Endodermal cell (in vitro differentiated cells): ENCODE results near the gene ZNG1A. TPM values are rescaled to one million over a fixed set of nuclear protein-coding genes. Genes with fewer than 3 reads are reported as not detected.
"Not testable (repeated sequence)": the region's sequence is repeated elsewhere in the genome, so short reads cannot be mapped to it uniquely, and the experiment has no call there.

Source experiments
- DNase-seq: peaks from one replicate; pipeline ENCODE4 v3.0.0-alpha.2; 2017
- H3K27ac ChIP-seq: 2 replicates; pipeline ENCODE4 v1.5.1; 2013; ENCODE audit warnings: mild to moderate bottlenecking, low read depth, low read length, moderate library complexity
- H3K27me3 ChIP-seq: 2 replicates; pipeline ENCODE4 v1.6.1; 2013; ENCODE audit warnings: mild to moderate bottlenecking, low read length, moderate library complexity; ENCODE audit not compliant: insufficient read depth, control insufficient read depth, poor library complexity, severe bottlenecking
- H3K36me3 ChIP-seq: 2 replicates; pipeline ENCODE4 v1.7.0; 2013; ENCODE audit warnings: mild to moderate bottlenecking, low read length, moderate library complexity; ENCODE audit not compliant: control insufficient read depth, insufficient read depth
- H3K4me1 ChIP-seq: one replicate; pipeline ENCODE4 v1.7.0; 2013; ENCODE audit warnings: low read length; ENCODE audit not compliant: control insufficient read depth, insufficient read depth
- H3K4me3 ChIP-seq: 2 replicates; pipeline ENCODE4 v1.5.1; 2013; ENCODE audit warnings: mild to moderate bottlenecking, low read length, moderate library complexity
- H3K9ac ChIP-seq: 2 replicates; pipeline ENCODE4 v1.6.1; 2013; ENCODE audit warnings: mild to moderate bottlenecking, low read length, moderate library complexity; ENCODE audit not compliant: poor library complexity, severe bottlenecking; ENCODE audit errors: extremely low read depth
- H3K9me3 ChIP-seq: 2 replicates; pipeline ENCODE4 v1.6.1; 2013; ENCODE audit warnings: mild to moderate bottlenecking, low read length, moderate library complexity; ENCODE audit not compliant: control insufficient read depth
- H3K27ac Mint-ChIP-seq: 2 replicates; pipeline ENCODE4 v1.8.0; 2020; ENCODE audit warnings: mixed read lengths
- H3K27me3 Mint-ChIP-seq: 2 replicates; pipeline ENCODE4 v1.8.0; 2021; ENCODE audit warnings: mild to moderate bottlenecking, mixed read lengths; ENCODE audit not compliant: insufficient read depth
- H3K36me3 Mint-ChIP-seq: 2 replicates; pipeline ENCODE4 v1.8.0; 2020; ENCODE audit warnings: low read depth, mixed read lengths
- H3K4me1 Mint-ChIP-seq: 2 replicates; pipeline ENCODE4 v1.8.0; 2020; ENCODE audit warnings: mixed read lengths
- H3K4me3 Mint-ChIP-seq: 2 replicates; pipeline ENCODE4 v1.8.0; 2020; ENCODE audit warnings: mild to moderate bottlenecking, moderate library complexity, mixed read lengths
- H3K9me3 Mint-ChIP-seq: 2 replicates; pipeline ENCODE4 v1.8.0; 2020; ENCODE audit warnings: mild to moderate bottlenecking, mixed read lengths
- CTCF ChIP-seq: fragments of 200-600 bp; sonication (generic); conservative IDR thresholded peaks from 2 replicates; pipeline ENCODE4 v1.5.0; 2021; ENCODE audit warnings: antibody characterized with exemption, mild to moderate bottlenecking
- WGBS, 2 experiments: methylation state at CpG; one replicate each; pipeline versions ENCODE4 v1.1.5 to v1.1.7; 2013; ENCODE audit warnings: missing lambda C conversion rate in 2 of 2, mixed read lengths in 1 of 2; ENCODE audit not compliant: insufficient coverage in 1 of 2, insufficient read length in 1 of 2; 5-methylcytosine and 5-hydroxymethylcytosine counted together
- total RNA-seq, 2 donors: library from RNA; stranded (reverse); fragmentation: NEBNext Ultra II Directional in 1 of 2; extraction: Animal tissue kit (Norgen Biotek cat#: 25700) in 1 of 2; gene quantifications; 2 replicates in 1 of 2; 3 replicates in 1 of 2; pipeline ENCODE4 v1.2.1, GENCODE V29; 2021

ZNG1A gene
- total RNA-seq, 2 donors from 2014 or later: 45.7 to 68.5 TPM

- Mint-ChIP-seq H3K27ac (no peak overlapping the region), H3K36me3 (no peaks in the 10 kb centered on the region), H3K4me3 (no peak overlapping the region), H3K9me3 (no peaks in the 10 kb centered on the region), H3K4me1 (no peaks in the 10 kb centered on the region), H3K27me3 (peaks cover 7% of the 10 kb centered on the region)
- no peak for DNase-seq
- no peaks in the 10 kb centered on the region for H3K4me1 ChIP-seq
- H3K9me3 ChIP-seq: no peaks in the 10 kb centered on the region
- H3K9ac ChIP-seq: no peak overlapping the region
- H3K27ac ChIP-seq: no peak overlapping the region
- H3K27me3 ChIP-seq: no peaks in the 10 kb centered on the region
- TF ChIP-seq CTCF: no peak
- H3K4me3 ChIP-seq: no peak overlapping the region
- H3K36me3 ChIP-seq: no peaks in the 10 kb centered on the region
- 86% methylated on average over 12 to 14 of the region's 14 CpGs for WGBS, 2 experiments
These were observed 30.4 kb upstream of the ZNG1A start for GRCh38 chr9:209143-209758.

GRCh38 chr9:206481-206880 lies 27.6 kb upstream of the ZNG1A start:
- no peaks in the 10 kb centered on the region for H3K36me3 ChIP-seq
- WGBS, 2 experiments: no CpG with 5 or more reads among the region's 1 CpG
- no peak overlapping the region for H3K4me3 Mint-ChIP-seq
- H3K4me1 Mint-ChIP-seq: no peaks in the 10 kb centered on the region
- DNase-seq: no peak
- H3K27me3 ChIP-seq: no peaks in the 10 kb centered on the region
- no peaks in the 10 kb centered on the region for H3K9me3 ChIP-seq
- H3K27ac Mint-ChIP-seq: no peak overlapping the region
- no peak for TF ChIP-seq CTCF
- H3K27me3 Mint-ChIP-seq: peaks cover 5% of the 10 kb centered on the region
- H3K4me3 ChIP-seq: no peak overlapping the region
- H3K9ac ChIP-seq: no peak overlapping the region
- no peak overlapping the region for H3K27ac ChIP-seq
- H3K4me1 ChIP-seq: no peaks in the 10 kb centered on the region
- H3K36me3 Mint-ChIP-seq: no peaks in the 10 kb centered on the region
- H3K9me3 Mint-ChIP-seq: no peaks in the 10 kb centered on the region

- H3K4me3 Mint-ChIP-seq, H3K4me1 Mint-ChIP-seq, H3K27ac ChIP-seq, H3K4me1 ChIP-seq, H3K4me3 ChIP-seq, H3K27me3 ChIP-seq, H3K36me3 ChIP-seq, H3K9me3 ChIP-seq, H3K36me3 Mint-ChIP-seq, H3K27me3 Mint-ChIP-seq, H3K9ac ChIP-seq, DNase-seq, H3K9me3 Mint-ChIP-seq, H3K27ac Mint-ChIP-seq: not testable (repeated sequence)
- no CpG with 5 or more reads among the region's 1 CpG for WGBS, 2 experiments
These were observed 20.7 kb upstream of the ZNG1A start for GRCh38 chr9:199601-200000.

GRCh38 chr9:178140-178825 lies 573 bp downstream of the ZNG1A start:
- not testable (repeated sequence) for H3K4me1 Mint-ChIP-seq, H3K36me3 Mint-ChIP-seq, H3K4me1 ChIP-seq, H3K9me3 Mint-ChIP-seq, H3K9me3 ChIP-seq, H3K27ac ChIP-seq, DNase-seq, H3K36me3 ChIP-seq, H3K27me3 ChIP-seq, H3K9ac ChIP-seq, H3K27me3 Mint-ChIP-seq
- peak overlapping the region; percentile 81 for H3K4me3 ChIP-seq
- Mint-ChIP-seq H3K4me3 (peak overlapping the region; percentile 63), H3K27ac (peak overlapping the region; percentile 75)
- 3% methylated on average over 12 of the region's 23 CpGs; no CpG with 5 or more reads in 1 of the 2 experiments for whole genome bisulfite sequencing, 2 experiments

- not testable (repeated sequence) for H3K27me3 ChIP-seq, H3K9ac ChIP-seq, H3K9me3 ChIP-seq, H3K36me3 ChIP-seq, H3K27ac Mint-ChIP-seq, H3K4me1 Mint-ChIP-seq, H3K27ac ChIP-seq, H3K9me3 Mint-ChIP-seq, H3K27me3 Mint-ChIP-seq, H3K4me3 Mint-ChIP-seq, DNase-seq, H3K4me1 ChIP-seq, H3K4me3 ChIP-seq
- peaks cover 12% of the 10 kb centered on the region for H3K36me3 Mint-ChIP-seq
- no CpG with 5 or more reads among the region's 3 CpGs for WGBS, 2 experiments
These were observed 9.1 kb downstream of the ZNG1A start for GRCh38 chr9:169757-170156.
